Measurements from ENCODE around the gene PARK7. TPM values are rescaled to one million over a fixed set of nuclear protein-coding genes. Genes with fewer than 3 reads are reported as not detected.

PARK7 gene
- total RNA-seq, 4 donors from 2014 or later: 222 to 327 (median 257) TPM

DNA sequence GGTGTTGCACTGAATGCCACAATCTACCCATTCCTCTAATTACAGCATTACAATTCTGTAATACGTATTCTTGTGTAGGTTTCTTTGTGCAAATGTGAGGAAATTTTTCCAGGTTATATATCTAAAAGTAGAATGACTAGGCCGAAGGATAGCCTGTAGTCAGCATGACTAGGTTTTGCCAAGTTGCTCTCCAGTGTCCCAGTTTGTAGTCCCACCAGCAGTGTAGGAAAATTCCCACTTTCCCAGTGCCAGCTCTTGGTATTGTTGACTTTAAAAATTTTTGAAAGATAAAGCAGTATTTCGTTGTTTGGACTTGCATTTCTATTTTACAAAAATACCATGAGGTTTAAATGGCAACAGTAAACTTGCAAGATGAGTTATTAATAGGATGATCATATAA is 3.0 kb downstream of the PARK7 start:
- Histone ChIP-seq H3K4me1 (peaks cover 31 to 43% of the 10 kb centered on the region in 2 donors), H3K27ac (peak overlapping the region in 1 of 3 donors; percentile 79), H3K36me3 (peaks cover 31 to 34% of the 10 kb centered on the region in 2 donors), H3K27me3 (no peaks in the 10 kb centered on the region), H3K4me3 (replicated peaks in 1 of 3) (no peak overlapping the region), H3K9me3 (no peaks in the 10 kb centered on the region)
- WGBS, 2 donors: 84 to 87% methylated on average over 3 of the region's 3 CpGs
- TF ChIP-seq POLR2A (IDR thresholded peaks at IDR 0.05): no peak
- TF ChIP-seq, protein P1, sequence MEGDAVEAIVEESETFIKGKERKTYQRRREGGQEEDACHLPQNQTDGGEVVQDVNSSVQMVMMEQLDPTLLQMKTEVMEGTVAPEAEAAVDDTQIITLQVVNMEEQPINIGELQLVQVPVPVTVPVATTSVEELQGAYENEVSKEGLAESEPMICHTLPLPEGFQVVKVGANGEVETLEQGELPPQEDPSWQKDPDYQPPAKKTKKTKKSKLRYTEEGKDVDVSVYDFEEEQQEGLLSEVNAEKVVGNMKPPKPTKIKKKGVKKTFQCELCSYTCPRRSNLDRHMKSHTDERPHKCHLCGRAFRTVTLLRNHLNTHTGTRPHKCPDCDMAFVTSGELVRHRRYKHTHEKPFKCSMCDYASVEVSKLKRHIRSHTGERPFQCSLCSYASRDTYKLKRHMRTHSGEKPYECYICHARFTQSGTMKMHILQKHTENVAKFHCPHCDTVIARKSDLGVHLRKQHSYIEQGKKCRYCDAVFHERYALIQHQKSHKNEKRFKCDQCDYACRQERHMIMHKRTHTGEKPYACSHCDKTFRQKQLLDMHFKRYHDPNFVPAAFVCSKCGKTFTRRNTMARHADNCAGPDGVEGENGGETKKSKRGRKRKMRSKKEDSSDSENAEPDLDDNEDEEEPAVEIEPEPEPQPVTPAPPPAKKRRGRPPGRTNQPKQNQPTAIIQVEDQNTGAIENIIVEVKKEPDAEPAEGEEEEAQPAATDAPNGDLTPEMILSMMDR (IDR thresholded peaks at IDR 0.05): no peak
- intact Hi-C loops (cut with DNase I): no loop called here
- DNase-seq: no peak

DNA sequence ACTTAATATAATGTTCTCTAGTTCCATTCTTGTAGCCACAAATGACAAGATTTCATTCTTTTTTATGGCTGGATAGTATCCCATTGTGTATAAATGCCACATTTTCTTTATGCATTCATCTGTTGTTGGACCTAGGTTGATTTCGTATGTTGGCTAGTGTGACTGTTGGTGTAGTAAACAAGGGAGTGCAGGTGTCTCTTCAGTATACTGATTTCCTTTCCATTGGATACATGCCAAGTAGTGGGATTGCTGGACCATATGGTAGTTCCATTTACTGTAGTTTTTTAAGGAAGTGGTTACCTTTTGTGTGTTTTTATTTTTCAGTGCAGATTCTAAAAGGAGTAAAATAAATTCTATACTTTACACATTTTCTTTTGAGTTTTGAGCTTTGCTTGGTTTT is 5.7 kb downstream of the PARK7 start:
- intact Hi-C loops (cut with DNase I): no loop called here
- Histone ChIP-seq H3K36me3 (peaks cover 55 to 56% of the 10 kb centered on the region in 2 donors), H3K4me3 (replicated peaks in 1 of 3) (no peak overlapping the region), H3K27ac (peak overlapping the region in 2 of 3 donors; percentile 53 to 79), H3K9me3 (no peaks in the 10 kb centered on the region), H3K27me3 (no peaks in the 10 kb centered on the region), H3K4me1 (peaks cover 28 to 35% of the 10 kb centered on the region in 2 donors)
- TF ChIP-seq, protein P1 (IDR thresholded peaks at IDR 0.05): no peak
- no peak for TF ChIP-seq POLR2A (IDR thresholded peaks at IDR 0.05)
- WGBS, 2 donors: 75 to 78% methylated on average over 1 of the region's 1 CpG
- DNase-seq: no peak

DNA sequence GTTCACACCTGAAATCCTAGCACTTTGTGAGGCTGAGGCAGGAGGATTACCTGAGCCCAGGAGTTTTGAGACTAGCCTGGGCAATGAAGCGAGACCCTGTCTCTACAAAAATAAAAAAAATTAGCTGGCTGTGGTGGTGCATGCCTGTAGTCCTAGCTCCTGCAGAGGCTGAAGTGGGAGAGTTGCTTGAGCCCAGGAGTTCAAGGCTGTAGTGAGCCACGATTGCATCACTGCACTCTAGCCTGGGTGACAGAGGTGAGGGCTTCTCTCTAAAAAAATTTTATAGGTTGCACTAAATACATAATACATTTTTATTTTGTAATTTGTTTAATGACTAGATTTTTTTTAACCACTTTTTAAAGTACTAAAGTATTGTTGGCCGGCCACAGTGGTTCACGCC is 6.1 kb downstream of the PARK7 start:
- Histone ChIP-seq H3K4me1 (peaks cover 23 to 31% of the 10 kb centered on the region in 2 donors), H3K36me3 (peaks cover 55 to 56% of the 10 kb centered on the region in 2 donors), H3K9me3 (no peaks in the 10 kb centered on the region), H3K27me3 (no peaks in the 10 kb centered on the region), H3K27ac (peak overlapping the region in 2 of 3 donors; percentile 53 to 79), H3K4me3 (replicated peaks in 1 of 3) (no peak overlapping the region)
- no peak for DNase-seq
- WGBS, 2 donors: 83 to 85% methylated on average over 4 of the region's 4 CpGs
- TF ChIP-seq, protein P1 (IDR thresholded peaks at IDR 0.05): no peak
- no peak for TF ChIP-seq POLR2A (IDR thresholded peaks at IDR 0.05)
- intact Hi-C loops (cut with DNase I): no loop called here

DNA sequence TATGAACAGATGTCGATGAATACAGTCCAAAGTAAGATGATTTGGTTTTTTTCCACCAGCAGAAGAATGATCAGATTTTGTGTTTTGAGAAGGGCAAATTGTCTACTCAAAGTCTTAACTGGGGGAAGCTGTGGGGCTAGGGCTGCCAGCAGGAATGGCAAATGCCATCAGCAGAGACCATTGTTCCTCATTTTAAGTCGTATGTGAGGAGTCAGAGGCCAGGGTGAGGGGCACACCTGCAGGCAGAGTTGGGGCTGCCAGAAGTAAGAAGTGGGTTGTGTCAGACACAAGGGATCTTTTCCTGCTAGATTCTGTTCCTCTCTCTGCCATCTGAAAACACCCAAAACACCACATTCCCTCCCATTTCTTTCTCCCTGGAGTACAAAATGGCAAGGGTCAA is 8.7 kb downstream of the PARK7 start:
- WGBS, 2 donors: 94 to 96% methylated on average over 2 of the region's 2 CpGs
- no peak overlapping the region for H3K4me3 ChIP-seq (replicated peaks in 1 of 3)
- peaks cover 25 to 36% of the 10 kb centered on the region in 2 donors for H3K4me1 ChIP-seq
- intact Hi-C loops (cut with DNase I): no loop called here
- no peaks in the 10 kb centered on the region for H3K27me3 ChIP-seq
- peaks cover 41% of the 10 kb centered on the region in 2 donors for H3K36me3 ChIP-seq
- no peak for DNase-seq
- no peak overlapping the region for H3K27ac ChIP-seq
- no peak for TF ChIP-seq POLR2A (IDR thresholded peaks at IDR 0.05)
- TF ChIP-seq, protein P1 (IDR thresholded peaks at IDR 0.05): no peak
- no peaks in the 10 kb centered on the region for H3K9me3 ChIP-seq

DNA sequence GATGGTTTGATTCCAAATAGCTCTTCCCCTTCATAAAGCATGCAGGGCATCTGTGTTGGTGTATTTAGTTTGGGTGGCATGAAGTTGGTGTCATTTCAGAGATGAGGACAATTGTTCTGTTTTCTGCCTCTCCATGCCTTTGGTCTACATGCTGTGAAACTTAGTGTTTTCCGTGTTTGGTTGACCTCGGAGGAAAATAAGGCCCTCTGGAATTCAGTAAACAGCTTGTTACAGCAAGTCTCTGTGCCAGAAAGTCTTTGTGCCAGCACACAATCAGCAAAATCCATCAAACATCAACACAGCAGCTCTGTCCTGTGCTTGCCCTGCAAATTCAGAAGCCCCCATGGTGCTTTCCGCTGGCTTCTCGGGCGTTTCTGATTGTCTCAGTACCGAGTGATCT is 9.5 kb downstream of the PARK7 start:
- Histone ChIP-seq H3K36me3 (peaks cover 34 to 41% of the 10 kb centered on the region in 2 donors), H3K9me3 (no peaks in the 10 kb centered on the region), H3K27me3 (no peaks in the 10 kb centered on the region), H3K4me3 (replicated peaks in 1 of 3) (no peak overlapping the region), H3K27ac (peak overlapping the region in 1 of 3 donors; percentile 10), H3K4me1 (peaks cover 21 to 30% of the 10 kb centered on the region in 2 donors)
- 84 to 85% methylated on average over 6 of the region's 6 CpGs for WGBS, 2 donors
- no peak for TF ChIP-seq POLR2A (IDR thresholded peaks at IDR 0.05)
- TF ChIP-seq, protein P1 (IDR thresholded peaks at IDR 0.05): no peak
- no peak for DNase-seq
- intact Hi-C loops (cut with DNase I): no loop called here

All from thyroid gland (tissue), 4 donors.